Natural killer cell treated with Interleukin-12 subunit alpha and Interleukin-12 subunit beta and Interleukin-15 and Interleukin-18, amount 100 ng/mL, for 72 hours (primary cell): ENCODE data around the gene ARFGAP2. TPM values are rescaled to one million over a fixed set of nuclear protein-coding genes. Genes with fewer than 3 reads are reported as not detected.

ENCODE experiments used
- total RNA-seq, 2 donors: library from RNA; stranded (reverse); gene quantifications; one replicate each; pipeline ENCODE4 v1.2.3, GENCODE V29; 2022

Gene ARFGAP2
- total RNA-seq, 2 donors from 2014 or later = 117 to 151 TPM

Other genes starting within 250 kb of the ARFGAP2 start
- gene CSTPP1, start 240.1 kb downstream of the ARFGAP2 start, total RNA-seq = 10 to 100 TPM; 20.9 to 23.8 TPM
- gene PACSIN3, start 9.6 kb upstream of the ARFGAP2 start, total RNA-seq = 1 to 10 TPM; 1.1 to 4.0 TPM
- 10 to 100 TPM; 47.9 to 71.7 TPM for gene DDB2, start 38.1 kb upstream of the ARFGAP2 start, total RNA-seq
- gene ACP2, start 71.9 kb upstream of the ARFGAP2 start, total RNA-seq = 10 to 100 TPM; 27.3 to 33.3 TPM
- gene NR1H3, start 81.1 kb upstream of the ARFGAP2 start, total RNA-seq = 1 to 10 TPM; 6.3 to 8.9 TPM
- 100 to 1,000 TPM in 1 of 2 donors, 10 to 100 TPM in 1; 94.1 to 120 TPM for gene MADD, start 93.3 kb upstream of the ARFGAP2 start, total RNA-seq
- not detected for gene MYBPC3, start 175.8 kb upstream of the ARFGAP2 start, total RNA-seq
- 1 to 10 TPM; 2.0 to 2.5 TPM for gene SPI1, start 201.7 kb upstream of the ARFGAP2 start, total RNA-seq
- gene SLC39A13, start 231.7 kb upstream of the ARFGAP2 start, total RNA-seq = 10 to 100 TPM; 20.9 to 31.3 TPM
- gene PSMC3, start 249.6 kb upstream of the ARFGAP2 start, total RNA-seq = 100 to 1,000 TPM; 175 to 216 TPM